ENCODE data around the gene PLEKHH3.

Gene PLEKHH3

GRCh38 chr17:42673885-42674754, 2.7 kb downstream of the PLEKHH3 start:
- peak overlapping the region; percentile 83 for H3K4me3 ChIP-seq (ENCODE audit: control insufficient read depth, low read depth, low read length)
- peak; percentile 52 for TF ChIP-seq CTCF (conservative IDR thresholded peaks at IDR 0.05; ENCODE audit: control insufficient read depth, insufficient read depth, low read depth, low read length)
- peak; percentile 66 for DNase-seq (ENCODE audit: low read depth)

- DNase-seq (ENCODE audit: low read depth), result no peak
- TF ChIP-seq CTCF (conservative IDR thresholded peaks at IDR 0.05; ENCODE audit: control insufficient read depth, insufficient read depth, low read depth, low read length), result no peak
- peak overlapping the region; percentile 83 for H3K4me3 ChIP-seq (ENCODE audit: control insufficient read depth, low read depth, low read length)
These were observed 3.4 kb downstream of the PLEKHH3 start for GRCh38 chr17:42673266-42673884.

- H3K4me3 ChIP-seq (ENCODE audit: control insufficient read depth, low read depth, low read length), result no peak overlapping the region
- TF ChIP-seq CTCF (conservative IDR thresholded peaks at IDR 0.05; ENCODE audit: control insufficient read depth, insufficient read depth, low read depth, low read length), result no peak
- DNase-seq (ENCODE audit: low read depth), result no peak
These were observed 4.8 kb downstream of the PLEKHH3 start for GRCh38 chr17:42672038-42672437.

GRCh38 chr17:42670789-42671657, 5.8 kb downstream of the PLEKHH3 start:
- no peak for DNase-seq (ENCODE audit: low read depth)
- H3K4me3 ChIP-seq (ENCODE audit: control insufficient read depth, low read depth, low read length), result no peak overlapping the region
- no peak for TF ChIP-seq CTCF (conservative IDR thresholded peaks at IDR 0.05; ENCODE audit: control insufficient read depth, insufficient read depth, low read depth, low read length)

GRCh38 chr17:42669977-42670788, 6.6 kb downstream of the PLEKHH3 start:
- no peak for TF ChIP-seq CTCF (conservative IDR thresholded peaks at IDR 0.05; ENCODE audit: control insufficient read depth, insufficient read depth, low read depth, low read length)
- no peak overlapping the region for H3K4me3 ChIP-seq (ENCODE audit: control insufficient read depth, low read depth, low read length)
- no peak for DNase-seq (ENCODE audit: low read depth)

- no peak overlapping the region for H3K4me3 ChIP-seq (ENCODE audit: control insufficient read depth, low read depth, low read length)
- DNase-seq (ENCODE audit: low read depth), result no peak
- no peak for TF ChIP-seq CTCF (conservative IDR thresholded peaks at IDR 0.05; ENCODE audit: control insufficient read depth, insufficient read depth, low read depth, low read length)
These were observed 7.2 kb downstream of the PLEKHH3 start for GRCh38 chr17:42669705-42669976.

Measured in fibroblast of mammary gland (primary cell).